CD8-positive, alpha-beta memory T cell (primary cell): ENCODE data around the gene TREM1. TPM values are rescaled to one million over a fixed set of nuclear protein-coding genes. Genes with fewer than 3 reads are reported as not detected.

Experiments used
- CTCF ChIA-PET: fragments of 350-600 bp; sonication (Branson Sonifier 250); formaldehyde crosslinking; loops from one replicate; lab custom pipeline; 2021; ENCODE audit warnings: antibody characterized with exemption; lab: Charles Lee
- POLR2A ChIA-PET: fragments of 350-600 bp; sonication (Branson Sonifier 250); formaldehyde crosslinking; loops from one replicate; lab custom pipeline; 2021; ENCODE audit warnings: antibody characterized with exemption; lab: Charles Lee
- DNase-seq, 5 donors: peaks; one replicate each; pipeline versions ENCODE4 v3.0.0 to v3.0.0-alpha.2; 2020 to 2022; ENCODE audit warnings: mixed read lengths in 1 of 5
- H3K27ac ChIP-seq: one replicate; pipeline ENCODE4 v1.7.0; 2013; ENCODE audit warnings: low read depth, mild to moderate bottlenecking, low read length, moderate library complexity
- H3K27me3 ChIP-seq: 2 replicates; pipeline ENCODE4 v1.7.0; 2013; ENCODE audit warnings: low read length, mild to moderate bottlenecking; ENCODE audit not compliant: insufficient read depth, poor library complexity, severe bottlenecking
- H3K36me3 ChIP-seq: 2 replicates; pipeline ENCODE4 v1.7.0; 2013; ENCODE audit warnings: mild to moderate bottlenecking, low read length, moderate library complexity; ENCODE audit not compliant: insufficient read depth
- H3K4me1 ChIP-seq: 2 replicates; pipeline ENCODE4 v1.7.0; 2013; ENCODE audit warnings: mild to moderate bottlenecking, low read length, moderate library complexity; ENCODE audit not compliant: insufficient read depth
- H3K4me3 ChIP-seq: 2 replicates; pipeline ENCODE4 v1.7.0; 2013; ENCODE audit warnings: mild to moderate bottlenecking, low read length
- H3K9me3 ChIP-seq: 2 replicates; pipeline ENCODE4 v1.7.0; 2013; ENCODE audit warnings: mild to moderate bottlenecking, low read length
- H3K27ac Mint-ChIP-seq, 8 donors: one replicate each; pipeline ENCODE4 v1.8.0; 2020 to 2021; ENCODE audit warnings: mixed read lengths in 8 of 8, mild to moderate bottlenecking in 6 of 8, inconsistent platforms in 3 of 8, moderate library complexity in 3 of 8
- H3K27me3 Mint-ChIP-seq, 2 donors: one replicate each; pipeline ENCODE4 v1.8.0; 2020 to 2021; ENCODE audit warnings: mixed read lengths in 2 of 2, mild to moderate bottlenecking in 1 of 2, moderate library complexity in 1 of 2
- H3K36me3 Mint-ChIP-seq, 3 donors: one replicate each; pipeline ENCODE4 v1.8.0; 2020 to 2021; ENCODE audit warnings: mixed read lengths in 3 of 3, inconsistent platforms in 1 of 3, mild to moderate bottlenecking in 1 of 3
- H3K4me1 Mint-ChIP-seq, 3 donors: one replicate each; pipeline ENCODE4 v1.8.0; 2020 to 2021; ENCODE audit warnings: mixed read lengths in 3 of 3, inconsistent platforms in 1 of 3, mild to moderate bottlenecking in 1 of 3
- H3K4me3 Mint-ChIP-seq, 7 donors: one replicate each; pipeline ENCODE4 v1.8.0; 2020 to 2021; ENCODE audit warnings: mixed read lengths in 7 of 7, mild to moderate bottlenecking in 6 of 7, moderate library complexity in 4 of 7, inconsistent platforms in 2 of 7
- H3K9me3 Mint-ChIP-seq, 5 donors: one replicate each; pipeline ENCODE4 v1.8.0; 2020 to 2022; ENCODE audit warnings: mixed read lengths in 5 of 5, mild to moderate bottlenecking in 3 of 5, moderate library complexity in 2 of 5, inconsistent platforms in 1 of 5
- polyA plus RNA-seq: library from polyadenylated mRNA; unstranded; fragments of 300-500 nt; fragmentation: Illumina TruSeq; gene quantifications from one replicate; pipeline ENCODE4 v1.2.3, GENCODE V29; 2021
- total RNA-seq, 2 experiments: library from RNA; stranded (reverse); gene quantifications; one replicate each; pipeline ENCODE4 v1.2.3, GENCODE V29; 2021

The TREM1 gene
- not detected for total RNA-seq
- not detected for polyA plus RNA-seq

- no peaks in the 10 kb centered on the region for H3K9me3 ChIP-seq
- ChIA-PET CTCF (no interaction called here), POLR2A (no interaction called here)
- H3K4me1 Mint-ChIP-seq: no peaks in the 10 kb centered on the region
- H3K27me3 ChIP-seq: no peaks in the 10 kb centered on the region
- H3K36me3 Mint-ChIP-seq: peaks cover 0 to 14% (median 0%) of the 10 kb centered on the region in 3 donors
- peaks cover 2 to 44% of the 10 kb centered on the region in 2 donors for H3K27me3 Mint-ChIP-seq
- H3K27ac Mint-ChIP-seq: peak within 1 kb of the TSS in 2 of 8 donors; percentile 13 to 41
- no peaks in the 10 kb centered on the region for H3K4me1 ChIP-seq
- no peak within 1 kb of the TSS for H3K4me3 Mint-ChIP-seq
- no peak within 1 kb of the TSS for H3K27ac ChIP-seq
- H3K4me3 ChIP-seq: no peak within 1 kb of the TSS
- H3K36me3 ChIP-seq: no peaks in the 10 kb centered on the region
- peaks cover 0 to 2% (median 0%) of the 10 kb centered on the region in 5 donors for H3K9me3 Mint-ChIP-seq
- DNase-seq: no peak
Measured at GRCh38 chr6:41286544-41287346, at the start of gene TREM1. TSS of gene TREM1 (minus strand) at chr6:41286682. CDS start at chr6:41286655, 27 bp downstream.

- Mint-ChIP-seq H3K9me3 (peaks cover 0 to 1% (median 0%) of the 10 kb centered on the region in 5 donors), H3K27me3 (peaks cover 0 to 4% of the 10 kb centered on the region in 2 donors), H3K4me3 (no peak overlapping the region), H3K36me3 (no peaks in the 10 kb centered on the region), H3K27ac (peak overlapping the region; percentile 51 to 97 (median 92)), H3K4me1 (peaks cover 54 to 64% (median 56%) of the 10 kb centered on the region in 3 donors)
- ChIA-PET POLR2A (no interaction called here), CTCF (interaction anchor here (6.4 kb wide), 1 partner anchor 16 kb away, joined by 36 read pairs; no protein-coding TSS in a partner anchor)
- Histone ChIP-seq H3K4me3 (no peak overlapping the region), H3K27ac (no peak overlapping the region), H3K27me3 (no peaks in the 10 kb centered on the region), H3K36me3 (no peaks in the 10 kb centered on the region), H3K4me1 (peaks cover 43% of the 10 kb centered on the region), H3K9me3 (no peaks in the 10 kb centered on the region)
- DNase-seq: no peak
Measured at GRCh38 chr6:41335943-41336342, 49.5 kb upstream of the TREM1 start.

- Mint-ChIP-seq H3K27me3 (peaks cover 0 to 4% of the 10 kb centered on the region in 2 donors), H3K27ac (peak within 1 kb of the TSS; percentile 93 to 98 (median 96)), H3K4me3 (peak within 1 kb of the TSS; percentile 66 to 78 (median 75)), H3K36me3 (no peaks in the 10 kb centered on the region), H3K4me1 (peaks cover 57 to 67% (median 57%) of the 10 kb centered on the region in 3 donors), H3K9me3 (peaks cover 0 to 1% (median 0%) of the 10 kb centered on the region in 5 donors)
- Histone ChIP-seq H3K9me3 (no peaks in the 10 kb centered on the region), H3K27ac (peak within 1 kb of the TSS; percentile 44), H3K4me3 (no peak within 1 kb of the TSS), H3K36me3 (no peaks in the 10 kb centered on the region), H3K27me3 (no peaks in the 10 kb centered on the region), H3K4me1 (peaks cover 43% of the 10 kb centered on the region)
- no peak for DNase-seq
- CTCF ChIA-PET: interaction anchor here (1.6 to 6.4 kb wide), 3 partner anchors 10 to 15 kb away, joined by 6 to 36 read pairs (median 14); no protein-coding TSS in a partner anchor
- POLR2A ChIA-PET: interaction anchor here (1.3 to 2.8 kb wide), 2 partner anchors 10 to 135 kb away, joined by 3 to 12 read pairs; partner anchors contain the start of gene TREML2
Measured at GRCh38 chr6:41335296-41335695, 48.8 kb upstream of the TREM1 start, which contains the start of gene NCR2. TSS of gene NCR2 (plus strand) at chr6:41335608. CDS start at chr6:41335877, 269 bp downstream.

GRCh38 chr6:41334482-41335040, 48.1 kb upstream of the TREM1 start:
- no peaks in the 10 kb centered on the region for H3K27me3 ChIP-seq
- ChIA-PET CTCF (interaction anchor here (1.1 to 6.4 kb wide), 8 partner anchors 11 to 56 kb away, joined by 3 to 36 read pairs (median 10); no protein-coding TSS in a partner anchor), POLR2A (interaction anchor here (0.7 to 2.8 kb wide), 6 partner anchors 10 to 411 kb away, joined by 3 to 12 read pairs (median 4); partner anchors contain the start of genes NFYA, OARD1 and TREML2)
- H3K36me3 ChIP-seq: no peaks in the 10 kb centered on the region
- H3K27ac ChIP-seq: peak overlapping the region; percentile 44
- H3K27me3 Mint-ChIP-seq: peaks cover 0 to 4% of the 10 kb centered on the region in 2 donors
- no peaks in the 10 kb centered on the region for H3K36me3 Mint-ChIP-seq
- no peaks in the 10 kb centered on the region for H3K9me3 ChIP-seq
- no peak overlapping the region for H3K4me3 ChIP-seq
- no peak for DNase-seq
- peak overlapping the region; percentile 66 to 78 (median 75) for H3K4me3 Mint-ChIP-seq
- H3K27ac Mint-ChIP-seq: peak overlapping the region; percentile 93 to 98 (median 96)
- peaks cover 0 to 1% (median 0%) of the 10 kb centered on the region in 5 donors for H3K9me3 Mint-ChIP-seq
- peaks cover 57 to 69% (median 59%) of the 10 kb centered on the region in 3 donors for H3K4me1 Mint-ChIP-seq
- peaks cover 43% of the 10 kb centered on the region for H3K4me1 ChIP-seq

- CTCF ChIA-PET: interaction anchor here (0.6 to 6.4 kb wide), 9 partner anchors 10 to 141 kb away, joined by 3 to 36 read pairs (median 3); no protein-coding TSS in a partner anchor
- H3K9me3 Mint-ChIP-seq: peaks cover 0 to 1% (median 0%) of the 10 kb centered on the region in 5 donors
- H3K4me3 Mint-ChIP-seq: peak overlapping the region; percentile 66 to 78 (median 75)
- peaks cover 57 to 66% (median 59%) of the 10 kb centered on the region in 3 donors for H3K4me1 Mint-ChIP-seq
- no peaks in the 10 kb centered on the region for H3K36me3 ChIP-seq
- peaks cover 43% of the 10 kb centered on the region for H3K4me1 ChIP-seq
- POLR2A ChIA-PET: interaction anchor here (0.9 to 2.8 kb wide), 4 partner anchors 12 to 261 kb away, joined by 3 to 12 read pairs (median 4); partner anchors contain the start of genes NFYA and OARD1
- no peaks in the 10 kb centered on the region for H3K27me3 ChIP-seq
- H3K9me3 ChIP-seq: no peaks in the 10 kb centered on the region
- H3K27ac Mint-ChIP-seq: peak overlapping the region; percentile 93 to 98 (median 96)
- DNase-seq: no peak
- H3K36me3 Mint-ChIP-seq: no peaks in the 10 kb centered on the region
- peak overlapping the region; percentile 62 for H3K27ac ChIP-seq
- peaks cover 0 to 4% of the 10 kb centered on the region in 2 donors for H3K27me3 Mint-ChIP-seq
- H3K4me3 ChIP-seq: no peak overlapping the region
Measured at GRCh38 chr6:41332842-41333736, 46.6 kb upstream of the TREM1 start.

GRCh38 chr6:41332241-41332640, 45.8 kb upstream of the TREM1 start:
- ChIA-PET CTCF (interaction anchor here (1.5 to 6.4 kb wide), 5 partner anchors 12 to 140 kb away, joined by 3 to 36 read pairs (median 17); no protein-coding TSS in a partner anchor), POLR2A (interaction anchor here (2.8 kb wide), 1 partner anchor 13 kb away, joined by 12 read pairs; no protein-coding TSS in a partner anchor)
- Mint-ChIP-seq H3K9me3 (peaks cover 0 to 1% (median 0%) of the 10 kb centered on the region in 5 donors), H3K4me3 (peak overlapping the region in 6 of 7 donors; percentile 11 to 56 (median 46)), H3K27me3 (peaks cover 0 to 4% of the 10 kb centered on the region in 2 donors), H3K27ac (peak overlapping the region; percentile 86 to 98 (median 96)), H3K36me3 (no peaks in the 10 kb centered on the region), H3K4me1 (peaks cover 57 to 64% (median 59%) of the 10 kb centered on the region in 3 donors)
- Histone ChIP-seq H3K27me3 (no peaks in the 10 kb centered on the region), H3K4me3 (no peak overlapping the region), H3K4me1 (peaks cover 43% of the 10 kb centered on the region), H3K36me3 (no peaks in the 10 kb centered on the region), H3K27ac (no peak overlapping the region), H3K9me3 (no peaks in the 10 kb centered on the region)
- DNase-seq: no peak
